ENCODE measurements around the gene BID.

The BID gene

DNA sequence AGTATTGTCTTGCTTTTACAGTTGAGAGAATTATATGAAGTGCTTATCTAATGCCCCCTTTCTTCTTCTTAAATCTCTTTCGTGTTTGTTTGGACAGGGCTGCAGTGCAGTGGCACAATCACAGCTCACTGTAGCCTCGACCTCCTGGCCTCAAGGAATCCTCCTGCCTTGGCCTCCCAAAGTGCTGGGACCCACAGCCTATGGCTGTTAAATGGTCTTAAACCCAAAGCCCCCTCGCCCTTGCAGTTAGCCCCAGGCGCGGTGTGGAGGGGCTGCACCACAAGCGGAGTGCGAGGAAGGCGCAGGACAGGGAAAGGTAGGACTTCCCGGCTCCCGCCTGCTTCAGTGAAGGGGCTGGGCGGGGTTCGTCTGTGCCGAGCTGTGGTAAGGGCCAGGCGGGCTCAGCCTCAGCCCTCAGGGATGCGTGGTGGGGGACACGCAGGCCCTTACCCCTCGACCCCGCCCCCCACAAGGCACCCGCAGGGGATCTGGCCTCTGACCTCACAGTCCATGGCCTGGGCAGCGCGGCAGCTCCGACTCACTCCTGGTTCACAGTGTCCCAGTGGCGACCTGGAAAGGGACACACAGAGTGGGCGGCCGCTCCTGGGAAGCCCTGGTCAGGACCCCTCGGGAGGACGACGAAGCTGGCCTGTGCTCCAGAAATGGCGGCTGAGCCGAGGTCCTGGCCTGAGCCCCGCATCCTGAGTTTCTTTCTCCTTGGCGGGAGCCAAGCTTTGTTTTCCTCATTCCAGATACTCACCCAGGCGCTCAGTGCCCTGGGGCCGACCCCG, 24.5 kb downstream of the BID start:
- no peaks in the 10 kb centered on the region for H3K4me1 ChIP-seq
- no peak overlapping the region for H3K27ac ChIP-seq
- no peaks in the 10 kb centered on the region for H3K9me3 ChIP-seq
- TF ChIP-seq, protein P1, sequence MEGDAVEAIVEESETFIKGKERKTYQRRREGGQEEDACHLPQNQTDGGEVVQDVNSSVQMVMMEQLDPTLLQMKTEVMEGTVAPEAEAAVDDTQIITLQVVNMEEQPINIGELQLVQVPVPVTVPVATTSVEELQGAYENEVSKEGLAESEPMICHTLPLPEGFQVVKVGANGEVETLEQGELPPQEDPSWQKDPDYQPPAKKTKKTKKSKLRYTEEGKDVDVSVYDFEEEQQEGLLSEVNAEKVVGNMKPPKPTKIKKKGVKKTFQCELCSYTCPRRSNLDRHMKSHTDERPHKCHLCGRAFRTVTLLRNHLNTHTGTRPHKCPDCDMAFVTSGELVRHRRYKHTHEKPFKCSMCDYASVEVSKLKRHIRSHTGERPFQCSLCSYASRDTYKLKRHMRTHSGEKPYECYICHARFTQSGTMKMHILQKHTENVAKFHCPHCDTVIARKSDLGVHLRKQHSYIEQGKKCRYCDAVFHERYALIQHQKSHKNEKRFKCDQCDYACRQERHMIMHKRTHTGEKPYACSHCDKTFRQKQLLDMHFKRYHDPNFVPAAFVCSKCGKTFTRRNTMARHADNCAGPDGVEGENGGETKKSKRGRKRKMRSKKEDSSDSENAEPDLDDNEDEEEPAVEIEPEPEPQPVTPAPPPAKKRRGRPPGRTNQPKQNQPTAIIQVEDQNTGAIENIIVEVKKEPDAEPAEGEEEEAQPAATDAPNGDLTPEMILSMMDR (IDR thresholded peaks at IDR 0.05): no peak
- H3K27me3 ChIP-seq: no peaks in the 10 kb centered on the region
- intact Hi-C loops (cut with DNase I; ENCODE audit: low total_unique reads): no loop called here
- no peaks in the 10 kb centered on the region for H3K36me3 ChIP-seq
- H3K4me3 ChIP-seq: no peak overlapping the region
- DNase-seq: no peak

DNA sequence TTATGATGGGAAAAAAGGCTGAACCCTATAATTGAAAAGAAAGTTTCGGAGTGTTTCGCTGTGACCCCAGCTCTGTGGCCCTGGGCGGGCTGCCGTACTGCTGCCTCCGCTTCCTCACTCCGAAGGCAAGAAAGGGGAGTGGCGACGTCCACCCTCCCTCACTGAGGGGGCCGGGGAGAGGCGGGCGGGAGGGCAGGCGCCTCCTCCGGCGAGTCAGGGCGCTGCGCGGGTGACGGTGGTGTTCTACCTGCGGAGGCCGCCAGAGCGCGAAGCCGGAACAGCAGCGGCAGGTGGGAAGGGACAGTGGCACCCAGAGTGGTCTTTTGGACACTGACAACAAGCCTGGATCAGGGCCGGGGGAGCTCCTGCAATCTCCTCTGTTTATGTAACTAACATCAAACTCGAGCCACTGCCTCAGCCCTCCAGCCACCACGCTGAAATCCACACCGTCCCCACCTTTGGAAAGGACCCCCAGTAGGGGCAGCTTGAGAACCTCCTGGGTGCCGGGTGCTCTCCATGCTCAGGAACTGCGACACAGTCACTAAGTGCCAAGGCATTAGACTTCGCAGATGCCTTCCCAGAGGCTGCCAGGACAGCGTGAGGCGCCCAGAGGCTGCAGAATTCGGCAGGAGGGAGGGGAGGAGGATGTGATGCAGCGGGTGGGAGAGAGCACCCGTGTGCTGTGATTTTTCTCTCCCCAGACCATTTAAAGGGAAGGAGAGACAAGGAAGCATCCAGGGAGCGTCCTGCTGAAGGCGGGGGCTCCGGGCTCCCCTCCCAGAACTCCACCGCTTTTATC, 25.5 kb downstream of the BID start:
- no peaks in the 10 kb centered on the region for H3K27me3 ChIP-seq

DNA sequence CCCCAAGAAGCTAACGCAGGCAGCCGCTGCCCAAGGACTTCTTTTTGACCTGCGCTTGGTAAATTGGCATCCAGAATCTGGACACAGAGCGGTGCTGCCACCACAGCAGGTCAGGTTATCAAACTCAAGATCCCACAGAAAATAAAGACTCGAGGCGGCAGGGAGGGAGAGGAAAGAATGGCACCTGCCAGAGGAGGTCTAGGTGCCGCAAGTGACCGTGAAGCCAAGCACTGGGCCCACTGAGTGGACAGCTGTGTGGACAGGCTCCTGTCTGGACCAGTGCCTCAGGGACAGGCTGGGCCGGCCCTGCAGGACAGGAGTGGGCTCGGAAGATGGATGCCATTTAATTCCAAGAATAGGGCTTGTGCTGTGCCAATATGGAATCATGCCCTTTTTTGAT, 27.4 kb downstream of the BID start:
- TF ChIP-seq, protein P1 (IDR thresholded peaks at IDR 0.05): no peak
- H3K4me3 ChIP-seq: no peak overlapping the region
- no peaks in the 10 kb centered on the region for H3K9me3 ChIP-seq
- intact Hi-C loops (cut with DNase I; ENCODE audit: low total_unique reads): no loop called here
- peaks cover 0 to 4% (median 2%) of the 10 kb centered on the region in 4 donors for H3K4me1 ChIP-seq
- peaks cover 0 to 3% of the 10 kb centered on the region in 2 donors for H3K27me3 ChIP-seq
- no peak overlapping the region for H3K27ac ChIP-seq
- H3K36me3 ChIP-seq: no peaks in the 10 kb centered on the region
- DNase-seq: no peak

More for the DNA sequence above, 25.5 kb downstream of the BID start:
- Histone ChIP-seq H3K36me3 (no peaks in the 10 kb centered on the region), H3K9me3 (no peaks in the 10 kb centered on the region), H3K4me1 (no peaks in the 10 kb centered on the region), H3K27ac (no peak overlapping the region), H3K4me3 (no peak overlapping the region)
- TF ChIP-seq, protein P1 (IDR thresholded peaks at IDR 0.05): no peak
- no peak for DNase-seq
- intact Hi-C loops (cut with DNase I; ENCODE audit: low total_unique reads): no loop called here

DNA sequence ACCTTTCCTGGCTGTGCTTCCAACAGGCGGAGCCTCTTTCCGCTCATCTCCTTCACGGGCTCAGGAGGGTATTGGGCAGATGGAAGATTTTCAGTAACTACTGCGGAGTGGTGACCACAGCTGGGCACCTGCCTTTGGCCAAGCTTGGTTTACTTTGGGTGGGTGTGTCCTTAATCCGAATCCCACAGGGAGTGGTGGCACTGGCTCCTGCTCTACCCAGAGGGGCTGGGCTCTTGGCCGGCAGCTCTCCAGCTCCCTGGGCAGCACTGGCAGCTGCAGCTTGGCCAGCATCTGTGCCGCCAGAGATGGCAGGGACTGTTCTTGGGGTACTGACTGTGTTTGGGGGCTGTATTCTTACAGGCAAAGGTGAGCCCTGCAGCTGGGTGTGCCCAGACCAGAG, 29.8 kb downstream of the BID start:
- intact Hi-C loops (cut with DNase I; ENCODE audit: low total_unique reads): no loop called here
- no peaks in the 10 kb centered on the region for H3K36me3 ChIP-seq
- TF ChIP-seq, protein P1 (IDR thresholded peaks at IDR 0.05): no peak

DNA sequence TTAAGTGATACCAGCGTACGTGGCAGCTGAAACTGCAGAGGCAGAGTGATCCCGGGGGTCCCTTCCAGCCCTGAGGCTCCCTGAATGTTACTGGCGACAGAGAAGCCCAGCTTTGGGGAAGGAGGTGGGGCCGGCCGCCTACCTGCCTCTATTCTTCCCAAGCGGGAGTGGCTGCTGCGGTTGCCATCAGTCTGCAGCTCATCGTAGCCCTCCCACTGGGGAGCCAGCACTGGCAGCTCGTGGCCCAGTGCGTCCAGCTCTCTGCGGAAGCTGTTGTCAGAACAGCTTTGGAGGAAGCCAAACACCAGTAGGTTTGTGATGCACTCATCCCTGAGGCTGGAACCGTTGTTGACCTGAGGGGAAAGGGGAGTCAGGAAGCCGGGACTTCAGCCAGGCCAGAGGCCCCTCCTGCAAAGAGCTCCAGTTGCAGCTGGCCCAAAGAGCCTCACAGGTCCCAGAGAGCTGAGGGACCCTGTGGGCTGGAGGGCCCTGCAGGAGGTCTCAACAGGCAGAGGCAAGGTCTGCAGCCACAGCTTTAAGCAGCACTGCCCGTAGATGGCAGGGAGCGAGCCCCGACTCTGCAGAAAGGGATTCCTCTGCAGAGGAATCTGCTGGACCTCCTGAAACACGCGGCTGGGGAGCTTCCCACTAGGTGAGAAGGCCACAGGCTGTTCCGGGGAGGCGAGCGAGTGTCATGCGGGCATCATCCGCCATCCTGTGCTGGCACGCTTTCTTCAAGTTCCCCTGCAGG, 30.4 kb downstream of the BID start:
- Histone ChIP-seq H3K27me3 (peaks cover 0 to 3% of the 10 kb centered on the region in 2 donors), H3K4me3 (no peak overlapping the region), H3K4me1 (peaks cover 0 to 4% (median 2%) of the 10 kb centered on the region in 4 donors), H3K9me3 (no peaks in the 10 kb centered on the region), H3K36me3 (no peaks in the 10 kb centered on the region), H3K27ac (no peak overlapping the region)
- TF ChIP-seq, protein P1 (IDR thresholded peaks at IDR 0.05): no peak
- DNase-seq: no peak
- intact Hi-C loops (cut with DNase I; ENCODE audit: low total_unique reads): no loop called here

More for the DNA sequence above, 29.8 kb downstream of the BID start:
- H3K9me3 ChIP-seq: no peaks in the 10 kb centered on the region
- peaks cover 0 to 3% of the 10 kb centered on the region in 2 donors for H3K27me3 ChIP-seq
- H3K4me3 ChIP-seq: no peak overlapping the region
- H3K27ac ChIP-seq: no peak overlapping the region
- H3K4me1 ChIP-seq: peaks cover 0 to 4% (median 2%) of the 10 kb centered on the region in 4 donors
- no peak for DNase-seq
